Measurements from ENCODE around the gene EXOC4. TPM values are rescaled to one million over a fixed set of nuclear protein-coding genes. Genes with fewer than 3 reads are reported as not detected.

EXOC4 gene
- total RNA-seq, 1 experiment from 2014 or later: 66.2 TPM

- Mint-ChIP-seq H3K9me3 (ENCODE audit: unreplicated experiment) (no peaks in the 10 kb centered on the region), H3K4me3 (ENCODE audit: unreplicated experiment) (no peak overlapping the region), H3K27ac (ENCODE audit: unreplicated experiment) (no peak overlapping the region), H3K4me1 (ENCODE audit: low read depth, unreplicated experiment) (no peaks in the 10 kb centered on the region), H3K27me3 (ENCODE audit: insufficient read depth, unreplicated experiment) (no peaks in the 10 kb centered on the region), H3K36me3 (ENCODE audit: insufficient read depth, unreplicated experiment) (no peaks in the 10 kb centered on the region)
- H3K36me3 ChIP-seq (ENCODE audit: control insufficient read depth, insufficient read depth, low read length): no peaks in the 10 kb centered on the region; the same call in 1 of the 2 replicates
- no peaks in the 10 kb centered on the region for H3K4me1 ChIP-seq
- no peak for DNase-seq
- BruUV-seq (replicated peaks): no TSS peak
- ChIA-PET POLR2A (no interaction called here), CTCF (no interaction called here)
- H3K27me3 ChIP-seq (replicated peaks; ENCODE audit: control insufficient read depth, insufficient read depth, low read length): no peaks in the 10 kb centered on the region
- no peaks in the 10 kb centered on the region for H3K9me3 ChIP-seq
- intact Hi-C loops (cut with micrococcal nuclease; ENCODE audit: unreplicated experiment): no loop called here
- no peak overlapping the region for H3K4me3 ChIP-seq (ENCODE audit: low read depth, low read length)
- no peak for TF ChIP-seq CTCF (IDR thresholded peaks at IDR 0.05; ENCODE audit: insufficient read depth in 1 of 2, low read depth in 1 of 2, low read length in 1 of 2, severe bottlenecking in 1 of 2, unreplicated experiment in 1 of 2)
Observed at GRCh38 chr7:133936074-133936473, 683.2 kb downstream of the EXOC4 start.

- ChIA-PET POLR2A (no interaction called here), CTCF (no interaction called here)
- H3K36me3 Mint-ChIP-seq (ENCODE audit: insufficient read depth, unreplicated experiment): no peaks in the 10 kb centered on the region
- no peaks in the 10 kb centered on the region; the same call in 1 of the 2 replicates for H3K36me3 ChIP-seq (ENCODE audit: control insufficient read depth, insufficient read depth, low read length)
- BruUV-seq (replicated peaks): no TSS peak
- intact Hi-C loops (cut with micrococcal nuclease; ENCODE audit: unreplicated experiment): no loop called here
- H3K27ac Mint-ChIP-seq (ENCODE audit: unreplicated experiment): no peak overlapping the region
- H3K4me3 ChIP-seq (ENCODE audit: low read depth, low read length): no peak overlapping the region
- no peaks in the 10 kb centered on the region for H3K4me1 Mint-ChIP-seq (ENCODE audit: low read depth, unreplicated experiment)
- no peaks in the 10 kb centered on the region for H3K27me3 ChIP-seq (replicated peaks; ENCODE audit: control insufficient read depth, insufficient read depth, low read length)
- no peaks in the 10 kb centered on the region for H3K9me3 Mint-ChIP-seq (ENCODE audit: unreplicated experiment)
- no peak for DNase-seq
- no peaks in the 10 kb centered on the region for H3K9me3 ChIP-seq
- TF ChIP-seq CTCF (IDR thresholded peaks at IDR 0.05; ENCODE audit: insufficient read depth in 1 of 2, low read depth in 1 of 2, low read length in 1 of 2, severe bottlenecking in 1 of 2, unreplicated experiment in 1 of 2): no peak
- no peaks in the 10 kb centered on the region for H3K27me3 Mint-ChIP-seq (ENCODE audit: insufficient read depth, unreplicated experiment)
- no peak overlapping the region for H3K4me3 Mint-ChIP-seq (ENCODE audit: unreplicated experiment)
- no peaks in the 10 kb centered on the region for H3K4me1 ChIP-seq
Observed at GRCh38 chr7:133937786-133938185, 684.9 kb downstream of the EXOC4 start.

DNA sequence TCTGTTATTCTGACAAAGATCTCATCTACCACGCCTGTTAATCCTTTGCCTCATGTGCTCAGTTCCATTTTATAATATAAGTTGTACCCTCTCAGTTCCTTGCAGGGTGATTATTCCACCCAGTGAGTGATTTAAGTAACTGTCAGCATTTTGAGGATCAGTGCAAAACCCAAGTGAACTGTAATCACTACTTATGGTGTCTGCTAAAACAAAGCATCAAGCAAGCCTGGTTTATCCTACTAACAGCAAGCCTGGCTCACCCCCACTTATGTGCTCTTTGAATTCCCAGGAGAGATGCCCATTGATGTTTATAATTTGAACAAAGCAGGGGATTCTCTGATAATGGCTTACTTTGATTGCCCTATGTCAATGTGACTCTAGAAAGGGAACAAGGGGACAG is 687.5 kb downstream of the EXOC4 start:
- Histone ChIP-seq H3K4me3 (ENCODE audit: low read depth, low read length) (no peak overlapping the region), H3K27me3 (replicated peaks; ENCODE audit: control insufficient read depth, insufficient read depth, low read length) (no peaks in the 10 kb centered on the region), H3K36me3 (ENCODE audit: control insufficient read depth, insufficient read depth, low read length) (no peaks in the 10 kb centered on the region; the same call in 1 of the 2 replicates), H3K4me1 (no peaks in the 10 kb centered on the region), H3K9me3 (no peaks in the 10 kb centered on the region)
- ChIA-PET CTCF (no interaction called here), POLR2A (no interaction called here)
- no peaks in the 10 kb centered on the region for H3K9me3 Mint-ChIP-seq (ENCODE audit: unreplicated experiment)
- no peaks in the 10 kb centered on the region for H3K4me1 Mint-ChIP-seq (ENCODE audit: low read depth, unreplicated experiment)
- H3K4me3 Mint-ChIP-seq (ENCODE audit: unreplicated experiment): no peak overlapping the region
- BruUV-seq (replicated peaks): no TSS peak
- no peaks in the 10 kb centered on the region for H3K27me3 Mint-ChIP-seq (ENCODE audit: insufficient read depth, unreplicated experiment)
- no peaks in the 10 kb centered on the region for H3K36me3 Mint-ChIP-seq (ENCODE audit: insufficient read depth, unreplicated experiment)
- H3K27ac Mint-ChIP-seq (ENCODE audit: unreplicated experiment): no peak overlapping the region
- TF ChIP-seq CTCF (IDR thresholded peaks at IDR 0.05; ENCODE audit: insufficient read depth in 1 of 2, low read depth in 1 of 2, low read length in 1 of 2, severe bottlenecking in 1 of 2, unreplicated experiment in 1 of 2): no peak
- no peak for DNase-seq
- intact Hi-C loops (cut with micrococcal nuclease; ENCODE audit: unreplicated experiment): no loop called here
